DND-41 (cell line): ENCODE results near the gene GATD1.

Experiments used
- CTCF ChIP-seq: IDR thresholded peaks from 2 replicates; pipeline ENCODE4 v1.5.1; 2012; ENCODE audit warnings: borderline replicate concordance, low read length, moderate library complexity, mild to moderate bottlenecking; ENCODE audit not compliant: poor library complexity, severe bottlenecking; ENCODE audit errors: extremely low read depth
- EZH2 ChIP-seq: IDR thresholded peaks from 3 replicates; pipeline ENCODE4 v1.6.1; 2012; ENCODE audit warnings: borderline replicate concordance, low read depth, mild to moderate bottlenecking, moderate library complexity, low read length, inconsistent platforms; ENCODE audit not compliant: severe bottlenecking

GRCh38 chr11:719214-720016, 57.9 kb downstream of the GATD1 start:
- TF ChIP-seq CTCF (no peak), EZH2 (no peak)
